ENCODE measurements around the gene RADIL.

The RADIL gene

GRCh38 chr7:4871056-4871680 lies 12.3 kb downstream of the RADIL start:
- ChIA-PET CTCF (no interaction called here), POLR2A (no interaction called here)
- TF ChIP-seq SUZ12 (IDR thresholded peaks at IDR 0.05) (no peak), L3MBTL2 (conservative IDR thresholded peaks at IDR 0.05) (no peak), LEF1 (IDR thresholded peaks at IDR 0.05; ENCODE audit: borderline replicate concordance) (no peak), ELF4 (IDR thresholded peaks at IDR 0.05) (no peak), CTBP1 (IDR thresholded peaks at IDR 0.05; ENCODE audit: borderline replicate concordance) (no peak), BHLHE40 (IDR thresholded peaks at IDR 0.05; ENCODE audit: borderline replicate concordance) (no peak), ZNF384 (IDR thresholded peaks at IDR 0.05) (no peak), ARNT (IDR thresholded peaks at IDR 0.05) (no peak), FOXM1 (IDR thresholded peaks at IDR 0.05; ENCODE audit: borderline replicate concordance) (no peak), HDGF (IDR thresholded peaks at IDR 0.05; ENCODE audit: borderline replicate concordance) (no peak), SP1 (IDR thresholded peaks at IDR 0.05) (no peak), NFRKB (IDR thresholded peaks at IDR 0.05) (no peak), TARDBP (IDR thresholded peaks at IDR 0.05) (no peak), FOXA1 (IDR thresholded peaks at IDR 0.05) (no peak)
- no peak for DNase-seq (ENCODE audit: extremely low spot score)

- ChIA-PET CTCF (interaction anchor here (0.8 kb wide), 1 partner anchor 14 kb away, joined by 3 read pairs; no protein-coding TSS in a partner anchor), POLR2A (no interaction called here)
These were observed 15.0 kb downstream of the RADIL start for GRCh38 chr7:4868493-4868892.

GRCh38 chr7:4866528-4867496 lies 16.7 kb downstream of the RADIL start:
- DNase-seq (ENCODE audit: extremely low spot score): no peak
- ChIA-PET POLR2A (no interaction called here), CTCF (interaction anchor here (1.0 kb wide), 1 partner anchor 8 kb away, joined by 3 read pairs; no protein-coding TSS in a partner anchor)
- no peak for TF ChIP-seq CTBP1 (IDR thresholded peaks at IDR 0.05; ENCODE audit: borderline replicate concordance)
- TF ChIP-seq ZNF384 (IDR thresholded peaks at IDR 0.05): no peak
- no peak for TF ChIP-seq TARDBP (IDR thresholded peaks at IDR 0.05)
- TF ChIP-seq BHLHE40 (IDR thresholded peaks at IDR 0.05; ENCODE audit: borderline replicate concordance): no peak
- TF ChIP-seq L3MBTL2 (conservative IDR thresholded peaks at IDR 0.05): no peak
- TF ChIP-seq SUZ12 (IDR thresholded peaks at IDR 0.05): no peak
- TF ChIP-seq PKNOX1 (IDR thresholded peaks at IDR 0.05): no peak
- no peak for TF ChIP-seq NFRKB (IDR thresholded peaks at IDR 0.05)
- TF ChIP-seq HDGF (IDR thresholded peaks at IDR 0.05; ENCODE audit: borderline replicate concordance): no peak

More at GRCh38 chr7:4868493-4868892, 15.0 kb downstream of the RADIL start:
- TF ChIP-seq TARDBP (IDR thresholded peaks at IDR 0.05) (no peak), PKNOX1 (IDR thresholded peaks at IDR 0.05) (no peak), SP1 (IDR thresholded peaks at IDR 0.05) (no peak), FOXA1 (IDR thresholded peaks at IDR 0.05) (no peak)
- no peak for DNase-seq (ENCODE audit: extremely low spot score)

- ChIA-PET POLR2A (no interaction called here), CTCF (no interaction called here)
- no peak for TF ChIP-seq FOXA1 (IDR thresholded peaks at IDR 0.05)
- TF ChIP-seq ARNT (IDR thresholded peaks at IDR 0.05): no peak
- no peak for TF ChIP-seq HDGF (IDR thresholded peaks at IDR 0.05; ENCODE audit: borderline replicate concordance)
- TF ChIP-seq CTBP1 (IDR thresholded peaks at IDR 0.05; ENCODE audit: borderline replicate concordance): no peak
- no peak for TF ChIP-seq FOXK2 (IDR thresholded peaks at IDR 0.05)
- TF ChIP-seq ELF4 (IDR thresholded peaks at IDR 0.05): no peak
- TF ChIP-seq LEF1 (IDR thresholded peaks at IDR 0.05; ENCODE audit: borderline replicate concordance): no peak
- TF ChIP-seq FOXM1 (IDR thresholded peaks at IDR 0.05; ENCODE audit: borderline replicate concordance): no peak
- no peak for TF ChIP-seq NFRKB (IDR thresholded peaks at IDR 0.05)
- no peak for TF ChIP-seq SUZ12 (IDR thresholded peaks at IDR 0.05)
- no peak for TF ChIP-seq SP1 (IDR thresholded peaks at IDR 0.05)
- no peak for DNase-seq (ENCODE audit: extremely low spot score)
These were observed 21.4 kb downstream of the RADIL start for GRCh38 chr7:4862156-4862555.

GRCh38 chr7:4861673-4862072 lies 21.8 kb downstream of the RADIL start, which contains the start of gene PAPOLB:
TSS of gene PAPOLB (minus strand) at chr7:4862030. CDS start at chr7:4861810, 220 bp downstream.
- no peak for DNase-seq (ENCODE audit: extremely low spot score)
- CTCF ChIA-PET: no interaction called here
- POLR2A ChIA-PET: no interaction called here

More at GRCh38 chr7:4861673-4862072, 21.8 kb downstream of the RADIL start, which contains the start of gene PAPOLB:
- no peak for TF ChIP-seq CTBP1 (IDR thresholded peaks at IDR 0.05; ENCODE audit: borderline replicate concordance)
- TF ChIP-seq ELF4 (IDR thresholded peaks at IDR 0.05): no peak
- no peak for TF ChIP-seq ZNF384 (IDR thresholded peaks at IDR 0.05)
- TF ChIP-seq SUZ12 (IDR thresholded peaks at IDR 0.05): no peak
- TF ChIP-seq TARDBP (IDR thresholded peaks at IDR 0.05): no peak
- TF ChIP-seq PKNOX1 (IDR thresholded peaks at IDR 0.05): no peak
- no peak for TF ChIP-seq FOXA1 (IDR thresholded peaks at IDR 0.05)
- TF ChIP-seq ARNT (IDR thresholded peaks at IDR 0.05): no peak
- no peak for TF ChIP-seq HDGF (IDR thresholded peaks at IDR 0.05; ENCODE audit: borderline replicate concordance)
- no peak for TF ChIP-seq BHLHE40 (IDR thresholded peaks at IDR 0.05; ENCODE audit: borderline replicate concordance)
- TF ChIP-seq SP1 (IDR thresholded peaks at IDR 0.05): no peak
- TF ChIP-seq L3MBTL2 (conservative IDR thresholded peaks at IDR 0.05): no peak
- no peak for TF ChIP-seq LEF1 (IDR thresholded peaks at IDR 0.05; ENCODE audit: borderline replicate concordance)
- no peak for TF ChIP-seq FOXK2 (IDR thresholded peaks at IDR 0.05)

Data from HEK293T (cell line).